Measurements from ENCODE around the gene PACS2. TPM values are rescaled to one million over a fixed set of nuclear protein-coding genes. Genes with fewer than 3 reads are reported as not detected.
A peak's percentile ranks its signal among the peaks of the same experiment; 100 is the strongest.
"Not testable (repeated sequence)": the region's sequence is repeated elsewhere in the genome, so short reads cannot be mapped to it uniquely, and the experiment has no call there.

PACS2 gene
- total RNA-seq, 1 donor from 2014 or later, result 84.3 TPM

GRCh38 chr14:105313381-105314286 is 914 bp upstream of the PACS2 start:
- DNase-seq (ENCODE audit: low spot score), result no peak

- DNase-seq (ENCODE audit: low spot score), result no peak
Measured at GRCh38 chr14:105315211-105315721, 718 bp downstream of the PACS2 start.

- DNase-seq (ENCODE audit: low spot score), result no peak
Measured at GRCh38 chr14:105315941-105316576, 1.5 kb downstream of the PACS2 start.

GRCh38 chr14:105316577-105316941 is 2.0 kb downstream of the PACS2 start:
- DNase-seq (ENCODE audit: low spot score), result no peak

GRCh38 chr14:105316968-105317510 is 2.5 kb downstream of the PACS2 start:
- DNase-seq (ENCODE audit: low spot score), result no peak

GRCh38 chr14:105317546-105317945 is 3.0 kb downstream of the PACS2 start:
- DNase-seq (ENCODE audit: low spot score), result peak; percentile 90

- no peak for DNase-seq (ENCODE audit: low spot score)
Measured at GRCh38 chr14:105322791-105323556, 8.4 kb downstream of the PACS2 start.

GRCh38 chr14:105323663-105324062 is 9.1 kb downstream of the PACS2 start:
- DNase-seq (ENCODE audit: low spot score), result no peak

- DNase-seq (ENCODE audit: low spot score), result no peak
Measured at GRCh38 chr14:105324080-105324778, 9.7 kb downstream of the PACS2 start.

- no peak for DNase-seq (ENCODE audit: low spot score)
Measured at GRCh38 chr14:105324871-105325270, 10.3 kb downstream of the PACS2 start.

- no peak for DNase-seq (ENCODE audit: low spot score)
Measured at GRCh38 chr14:105325303-105325702, 10.8 kb downstream of the PACS2 start.

- no peak for DNase-seq (ENCODE audit: low spot score)
Measured at GRCh38 chr14:105325716-105326567, 11.4 kb downstream of the PACS2 start.

- no peak for DNase-seq (ENCODE audit: low spot score)
Measured at GRCh38 chr14:105326568-105326867, 12.0 kb downstream of the PACS2 start.

GRCh38 chr14:105326891-105327694 is 12.5 kb downstream of the PACS2 start:
- no peak for DNase-seq (ENCODE audit: low spot score)

- not testable (repeated sequence) for DNase-seq (ENCODE audit: low spot score)
Measured at GRCh38 chr14:105327695-105328045, 13.1 kb downstream of the PACS2 start.

- DNase-seq (ENCODE audit: low spot score), result no peak
Measured at GRCh38 chr14:105328070-105328677, 13.6 kb downstream of the PACS2 start.

GRCh38 chr14:105328678-105329390 is 14.3 kb downstream of the PACS2 start:
- no peak for DNase-seq (ENCODE audit: low spot score)
